ENCODE data around the gene IMMP2L.

Gene IMMP2L

DNA sequence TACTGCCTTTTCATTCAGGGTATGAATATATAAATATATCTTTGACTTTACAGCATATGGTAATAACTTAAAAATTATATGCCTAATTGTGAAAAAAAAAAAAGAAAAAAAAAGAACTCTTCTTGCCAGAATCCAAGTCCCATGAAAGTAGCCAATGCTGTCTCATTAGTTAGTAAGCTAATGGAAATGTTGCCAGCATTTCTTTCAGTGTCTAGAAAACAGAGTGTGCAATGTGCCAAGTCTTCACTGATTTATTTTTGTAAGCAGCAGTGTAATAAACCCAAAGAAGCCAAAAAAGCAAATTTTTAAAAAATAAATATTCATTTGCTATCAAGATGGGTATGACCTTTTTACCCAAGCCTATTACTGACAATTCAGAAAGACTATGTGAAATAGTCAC, 502.5 kb downstream of the IMMP2L start:
- no peak for DNase-seq

DNA sequence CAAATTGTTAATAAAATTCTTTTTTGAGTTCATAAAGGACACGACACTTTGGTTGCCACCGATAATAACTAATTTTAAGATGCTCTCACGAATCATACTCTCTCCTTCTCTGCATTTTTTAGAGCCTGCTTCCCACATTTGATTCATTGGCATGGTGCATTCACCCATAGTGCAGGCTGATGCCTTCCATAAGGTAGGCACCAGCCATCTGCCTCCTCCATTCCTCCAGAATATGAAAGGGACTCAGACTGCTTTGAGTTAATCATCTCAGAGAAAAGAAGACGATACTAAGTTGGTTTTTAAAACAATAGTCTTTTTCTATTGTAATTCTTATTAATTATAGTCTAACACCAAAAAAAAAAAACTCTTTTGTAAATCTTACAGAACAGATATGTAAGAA, 505.2 kb downstream of the IMMP2L start:
- DNase-seq = no peak

DNA sequence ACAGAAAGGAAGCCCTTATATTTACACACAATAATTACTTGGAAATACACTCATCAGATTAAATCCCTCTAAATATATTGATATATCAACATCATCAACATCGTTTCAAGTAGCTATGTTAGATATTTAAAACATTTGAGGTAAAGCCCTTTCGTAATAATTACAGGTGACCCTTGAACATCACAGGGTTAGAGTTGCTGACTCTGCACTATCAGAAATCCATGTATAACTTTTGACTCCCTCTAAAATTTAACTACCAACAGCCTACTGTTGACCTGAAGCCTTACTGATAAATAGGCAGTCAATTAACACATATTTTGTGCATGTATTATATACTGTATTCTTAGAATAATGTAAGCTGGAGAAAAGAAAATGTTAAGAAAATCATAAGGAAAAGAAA, 505.9 kb downstream of the IMMP2L start:
- no peak for DNase-seq

DNA sequence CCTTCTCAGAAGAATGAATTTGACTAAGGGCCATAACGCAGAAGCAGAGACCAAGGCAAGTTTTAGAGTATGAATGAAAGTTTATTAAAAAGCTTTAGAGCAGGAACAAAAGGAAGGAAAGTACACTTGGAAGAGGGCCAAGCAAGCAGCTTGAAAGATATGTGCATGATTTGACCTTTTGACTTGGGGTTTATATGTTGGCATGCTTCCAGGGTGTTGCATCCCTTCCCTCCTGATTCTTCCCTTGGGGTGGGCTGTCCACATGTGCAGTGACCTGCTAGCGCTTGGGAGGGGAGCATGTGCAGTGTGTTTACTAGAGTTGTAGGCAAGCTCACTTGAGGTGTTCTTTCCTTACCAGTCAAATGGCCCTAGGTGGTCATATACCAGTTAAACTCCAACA, 509.3 kb downstream of the IMMP2L start:
- no peak for DNase-seq

DNA sequence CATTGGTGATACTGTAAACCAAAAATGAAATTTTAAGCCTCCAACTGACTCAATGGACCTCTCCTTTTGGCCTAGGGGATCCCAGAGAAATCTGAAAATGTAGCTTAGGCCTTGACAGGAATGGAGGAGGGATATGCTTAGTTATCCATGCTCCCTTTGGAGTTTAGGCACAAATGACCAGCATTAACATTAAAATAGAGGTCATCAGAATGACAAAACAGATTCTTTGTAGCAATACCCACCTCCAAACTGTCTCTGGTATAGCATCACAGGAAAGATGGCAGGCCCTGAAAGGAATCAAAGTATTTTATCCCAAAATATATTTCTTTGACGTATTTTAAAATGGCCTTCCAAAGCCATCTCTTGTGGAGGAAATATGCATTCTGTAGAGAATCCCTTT, 510.5 kb downstream of the IMMP2L start:
- no peak for DNase-seq

DNA sequence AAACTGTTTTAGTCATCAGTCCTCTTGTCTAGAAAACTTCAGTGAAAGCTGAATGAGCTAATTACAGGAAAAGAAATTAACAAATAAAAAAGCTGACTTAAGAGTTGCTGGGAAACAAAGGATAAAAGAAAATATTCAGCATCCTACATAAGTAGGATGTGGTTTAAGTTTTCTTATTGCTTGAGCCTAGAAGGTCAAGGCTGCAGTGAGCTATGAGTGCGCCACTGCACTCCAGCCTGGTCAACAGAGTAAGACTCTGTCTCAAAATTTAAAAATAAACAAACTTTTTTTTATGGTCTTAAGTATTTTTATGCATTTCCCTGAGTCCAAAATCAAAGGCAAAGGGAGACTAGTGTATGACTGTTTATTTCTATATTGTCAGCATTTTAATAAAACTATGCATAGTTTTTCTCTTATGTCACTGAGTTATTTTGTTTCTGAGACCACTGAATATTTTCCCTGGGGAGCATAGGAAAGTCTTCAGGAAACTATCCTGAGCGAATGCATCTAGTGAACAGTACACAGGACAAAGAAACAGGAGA, 511.3 kb downstream of the IMMP2L start:
- DNase-seq = no peak

DNA sequence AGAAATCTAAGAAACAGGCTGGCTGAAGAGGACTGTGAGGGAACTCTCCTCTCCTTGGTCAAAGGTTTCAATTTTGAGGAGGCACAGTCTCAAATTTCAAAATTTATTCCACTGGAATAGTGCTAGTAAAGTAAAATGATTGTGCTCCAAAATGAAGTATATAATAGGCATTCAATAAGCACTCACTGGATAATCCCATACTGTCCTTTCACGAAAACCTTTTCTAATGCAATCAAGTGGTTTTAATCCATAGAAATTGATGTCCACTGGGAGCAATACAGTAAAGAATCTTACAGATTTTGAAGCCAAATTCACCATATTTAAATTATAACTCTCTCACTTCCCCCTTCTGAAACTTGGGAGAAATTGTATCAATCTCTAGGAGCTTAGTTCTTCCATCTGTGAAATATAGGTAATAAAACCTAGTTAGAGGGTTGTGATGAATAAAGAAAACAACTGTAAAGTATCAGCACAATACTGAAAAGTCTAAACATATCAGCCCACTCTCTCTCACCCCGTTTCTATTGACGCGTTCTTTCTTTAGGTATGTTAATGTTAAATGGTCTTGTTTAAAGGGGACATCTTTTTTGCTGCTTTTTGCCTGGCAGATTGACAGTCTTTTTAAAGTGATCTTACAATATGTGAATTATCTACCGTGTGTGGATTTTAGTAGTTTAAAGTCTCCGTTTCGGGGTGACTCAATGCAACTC, 512.2 kb downstream of the IMMP2L start:
- no peak for DNase-seq

DNA sequence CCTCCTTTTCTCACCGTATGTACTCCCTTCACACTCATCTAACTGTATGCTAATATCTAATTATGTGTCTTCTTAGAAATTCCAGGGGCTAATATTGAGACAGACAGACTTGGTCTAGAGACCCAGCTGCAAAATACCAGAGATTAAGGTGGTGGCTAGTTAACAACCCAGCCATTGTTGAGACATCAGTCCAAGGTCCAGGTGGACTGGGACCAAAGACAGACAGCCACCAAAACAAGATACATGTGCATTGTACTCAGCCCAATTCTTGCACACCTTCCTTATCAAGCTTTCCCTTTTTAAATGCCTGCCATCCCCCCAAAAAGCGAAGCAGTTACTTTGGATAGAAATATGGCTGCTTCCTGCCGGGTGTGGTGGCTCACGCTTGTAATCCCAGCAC, 514.7 kb downstream of the IMMP2L start:
- DNase-seq = no peak

DNA sequence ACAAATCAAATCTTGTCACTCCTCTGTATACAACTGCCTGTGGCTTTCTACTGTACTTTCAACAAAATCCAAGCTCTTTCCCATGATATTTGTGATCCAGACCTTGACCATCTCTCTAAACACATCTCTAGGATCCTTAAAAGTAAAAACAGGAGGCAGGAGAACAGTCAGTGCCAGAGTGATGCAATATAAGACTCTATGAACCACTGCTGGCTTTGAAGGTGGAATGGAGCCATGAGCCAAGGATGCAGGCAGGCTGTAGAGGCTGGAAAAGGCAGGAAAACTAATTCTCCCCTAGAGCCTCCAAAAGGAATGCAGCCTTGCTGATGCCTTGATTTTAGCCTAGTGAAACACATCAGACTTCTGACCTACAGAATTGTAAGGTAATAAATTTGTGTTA, 516.8 kb downstream of the IMMP2L start:
- DNase-seq = no peak

DNA sequence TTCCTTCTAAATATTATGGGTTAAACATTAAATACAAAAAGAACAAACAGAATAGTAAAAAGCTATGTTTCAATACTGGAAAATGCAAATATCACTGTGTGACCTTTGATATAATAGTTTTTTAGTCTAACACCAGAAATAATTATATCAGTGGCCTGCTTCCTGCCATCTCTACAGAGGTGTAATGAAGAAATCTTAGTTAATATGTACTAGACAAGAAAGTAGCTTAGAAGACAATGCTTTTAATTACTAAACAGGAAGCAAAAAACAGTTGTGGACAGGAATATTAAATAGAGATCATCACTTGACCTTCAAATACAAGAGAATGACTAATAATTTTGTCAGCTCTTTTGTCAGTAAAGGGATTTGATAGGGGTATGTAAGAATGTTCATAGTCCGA, 518.7 kb downstream of the IMMP2L start:
- no peak for DNase-seq

DNA sequence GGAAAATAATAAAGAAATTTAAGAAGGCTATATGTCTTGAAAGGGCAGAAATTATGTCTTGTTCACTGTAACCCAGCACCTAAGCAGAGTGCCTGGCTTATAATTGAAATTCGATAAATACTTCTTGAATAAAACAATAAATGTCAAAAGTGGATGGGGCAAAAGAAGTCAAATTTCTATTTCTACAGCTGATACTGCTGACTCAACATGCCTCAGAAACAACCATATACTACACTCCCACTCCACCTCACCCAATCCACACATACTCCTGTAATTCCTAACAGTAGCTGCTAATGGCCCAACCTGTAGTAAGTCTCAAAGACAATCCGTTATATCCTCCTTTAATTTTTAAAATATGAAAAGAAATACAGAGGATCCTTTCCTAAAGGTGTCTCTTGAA, 519.5 kb downstream of the IMMP2L start:
- DNase-seq = no peak

DNA sequence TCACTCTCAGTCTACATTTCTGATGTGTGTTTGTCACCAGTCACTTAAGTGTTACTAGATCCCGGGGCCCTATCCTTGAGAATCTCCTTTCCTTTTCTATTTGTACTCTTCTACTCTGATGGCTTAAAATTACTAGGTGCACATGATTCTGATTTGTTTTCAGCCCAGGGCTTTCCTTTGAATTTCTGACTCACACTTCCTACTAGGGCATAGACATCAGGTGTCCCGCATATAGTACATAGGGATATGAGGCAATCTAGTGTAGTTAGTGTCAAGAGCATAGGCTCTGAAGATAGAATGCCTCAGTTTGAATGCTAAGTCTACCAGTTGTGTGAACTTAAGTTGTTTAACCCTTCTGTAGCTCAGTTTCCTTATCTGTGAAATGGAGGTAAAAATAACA, 520.7 kb downstream of the IMMP2L start:
- DNase-seq = no peak

DNA sequence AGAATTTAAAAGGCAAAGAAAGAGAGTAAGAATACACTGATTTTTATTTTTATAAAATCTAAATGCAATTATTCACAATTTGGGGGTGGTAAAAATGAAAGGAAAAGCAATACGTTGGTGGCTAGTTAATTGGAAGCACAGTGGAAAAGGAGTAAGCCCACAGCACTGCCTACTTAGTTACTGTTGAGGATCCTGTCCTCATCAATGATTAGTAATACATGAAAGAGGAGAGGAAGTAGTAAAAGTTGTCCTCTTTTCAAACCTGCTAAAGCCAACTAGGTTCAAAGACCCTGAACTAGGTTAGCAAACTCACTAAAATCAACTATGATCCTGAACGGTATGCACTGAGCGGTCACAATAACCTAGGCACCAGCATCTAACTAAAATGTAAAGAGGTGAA, 524.1 kb downstream of the IMMP2L start:
- no peak for DNase-seq

DNA sequence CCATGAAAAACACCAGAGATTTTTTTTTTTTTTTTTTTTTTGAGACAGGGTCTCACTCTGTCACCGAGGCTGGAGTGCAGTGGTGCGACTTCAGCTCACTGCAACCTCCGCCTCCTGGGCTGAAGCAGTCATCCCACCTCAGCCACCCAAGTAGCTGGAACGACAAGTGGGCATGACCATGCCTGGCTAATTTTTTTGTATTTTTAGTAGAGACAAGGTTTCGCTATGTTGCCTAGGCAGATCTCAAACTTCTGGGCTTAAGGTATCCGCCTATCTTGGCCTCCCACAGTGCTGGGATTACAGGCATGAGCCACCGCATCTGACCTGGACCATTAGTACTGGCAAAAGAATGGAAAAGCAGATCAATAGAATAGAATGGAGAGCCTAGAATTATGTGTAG, 530.4 kb downstream of the IMMP2L start:
- DNase-seq = no peak

DNA sequence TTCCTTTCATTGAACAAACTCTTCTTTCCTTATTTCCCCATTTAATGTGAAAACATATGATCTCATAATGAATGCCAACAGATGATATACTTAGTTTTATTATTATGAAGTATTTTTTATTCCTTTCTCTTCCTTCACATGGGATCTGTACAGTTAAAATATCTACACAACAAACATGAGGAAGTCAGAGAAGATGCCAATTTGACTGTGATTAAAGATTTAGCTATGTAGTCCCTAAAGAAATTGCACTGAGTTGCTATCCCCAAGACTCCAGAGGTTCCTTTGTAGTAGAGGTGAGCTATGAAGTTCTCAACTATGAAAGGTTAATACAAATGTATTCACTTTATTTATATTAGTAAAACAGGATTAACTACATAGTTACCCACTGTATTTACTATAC, 532.0 kb downstream of the IMMP2L start:
- no peak for DNase-seq

DNA sequence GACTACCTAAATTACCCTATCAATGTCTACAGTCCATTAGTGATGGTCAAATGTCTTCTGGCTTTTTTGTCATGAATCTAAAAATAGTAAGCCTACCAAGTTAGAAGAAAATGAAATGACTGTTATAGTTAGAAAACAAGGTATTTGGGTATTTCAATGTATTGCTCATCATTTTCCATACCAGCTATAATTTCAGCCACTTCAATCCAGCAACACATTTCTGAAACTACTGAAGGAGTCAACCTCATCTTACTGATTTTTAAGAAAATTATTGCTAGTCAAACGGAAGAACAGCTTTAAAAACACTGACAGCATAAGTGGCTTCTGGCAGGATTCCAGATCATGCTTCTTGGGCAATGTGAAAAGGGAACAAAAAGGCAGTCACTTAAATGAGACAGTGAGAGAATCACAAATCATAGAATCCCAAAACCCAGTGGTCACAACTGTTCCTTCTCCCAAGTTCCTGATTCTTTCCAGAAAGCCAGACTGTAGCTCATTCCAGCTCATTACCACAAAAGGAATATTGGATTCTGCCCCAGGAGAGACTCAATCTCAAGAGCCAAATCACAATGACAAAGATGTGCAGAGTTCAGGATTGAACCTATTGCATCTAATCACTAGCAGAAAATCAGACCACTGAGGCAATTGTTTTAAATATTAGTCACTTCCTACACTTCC, 532.6 kb downstream of the IMMP2L start:
- DNase-seq = no peak

DNA sequence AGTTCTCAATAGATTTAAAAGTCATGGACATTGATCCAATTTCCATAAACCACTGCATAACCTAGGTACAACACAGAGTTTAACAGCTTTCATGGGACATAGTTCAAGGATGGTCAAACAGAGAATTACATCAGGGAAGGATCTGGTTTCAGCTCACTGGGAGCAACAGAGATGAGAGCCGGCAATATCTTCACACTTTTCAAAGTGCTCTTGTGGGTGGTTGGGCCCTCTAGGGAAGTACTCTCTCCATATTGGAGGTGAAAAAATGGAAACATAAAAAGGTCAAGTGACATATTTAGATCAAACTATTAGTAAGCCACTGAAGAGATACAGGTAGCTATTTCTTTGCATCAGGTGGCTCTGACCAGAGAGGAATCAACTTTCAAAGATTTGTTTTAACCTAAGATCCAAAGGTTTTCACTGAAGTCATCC, 533.1 kb downstream of the IMMP2L start:
- no peak for DNase-seq

DNA sequence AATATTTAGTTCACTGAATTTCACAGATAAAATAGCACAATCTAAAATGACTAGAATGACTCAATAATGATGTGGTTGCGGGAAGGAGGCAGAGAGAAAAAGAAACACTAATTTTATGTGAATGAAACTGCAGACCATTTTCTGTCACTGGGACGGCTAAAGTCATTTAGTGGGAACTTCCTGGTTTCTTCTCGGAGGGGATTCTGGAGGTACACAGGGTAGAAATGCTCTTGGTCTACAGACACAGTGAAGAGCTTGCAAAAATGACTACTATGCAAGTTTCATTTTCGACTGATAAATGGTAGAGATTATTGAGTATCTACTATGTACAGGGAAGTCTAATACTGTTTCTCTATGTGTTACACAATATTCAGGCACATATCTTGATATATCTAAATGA, 534.9 kb downstream of the IMMP2L start:
- DNase-seq = no peak

DNA sequence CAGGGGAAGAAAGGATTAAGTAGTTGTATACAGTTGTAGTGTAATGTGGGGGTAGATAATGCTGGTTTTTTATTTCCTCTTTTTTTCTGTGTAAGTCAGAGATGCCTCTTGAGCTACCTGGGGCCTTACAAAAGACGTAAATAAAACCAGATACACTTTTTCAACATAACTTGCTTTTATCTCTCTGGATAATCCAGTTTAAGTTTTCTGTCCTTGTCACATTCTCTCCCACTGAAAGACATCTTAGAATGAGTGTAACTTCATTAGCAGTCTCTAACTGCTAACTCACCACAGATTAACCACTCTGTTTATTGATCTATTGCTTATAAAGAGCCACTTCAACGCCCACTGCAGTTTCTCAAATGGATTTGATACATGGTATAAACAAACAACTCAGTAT, 535.5 kb downstream of the IMMP2L start:
- DNase-seq = no peak

DNA sequence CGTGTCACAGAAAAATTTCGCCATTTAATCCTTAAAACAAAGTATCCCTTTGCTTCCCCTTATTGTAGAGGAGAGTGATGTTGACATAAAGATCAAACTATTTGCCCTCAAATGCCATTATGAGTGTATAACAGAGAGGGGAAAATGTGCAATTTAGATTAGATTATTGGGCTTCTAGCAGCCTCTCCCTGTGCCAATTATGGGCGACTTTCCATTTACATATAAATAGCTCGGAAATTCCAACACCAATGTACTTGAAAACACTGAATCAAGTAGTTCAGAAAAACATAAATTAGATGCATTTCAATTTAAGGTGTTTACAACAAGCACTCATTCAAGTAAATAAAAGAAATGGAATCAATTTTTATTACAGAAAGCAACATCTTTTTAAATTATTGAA, 535.9 kb downstream of the IMMP2L start:
- DNase-seq = no peak

DNA sequence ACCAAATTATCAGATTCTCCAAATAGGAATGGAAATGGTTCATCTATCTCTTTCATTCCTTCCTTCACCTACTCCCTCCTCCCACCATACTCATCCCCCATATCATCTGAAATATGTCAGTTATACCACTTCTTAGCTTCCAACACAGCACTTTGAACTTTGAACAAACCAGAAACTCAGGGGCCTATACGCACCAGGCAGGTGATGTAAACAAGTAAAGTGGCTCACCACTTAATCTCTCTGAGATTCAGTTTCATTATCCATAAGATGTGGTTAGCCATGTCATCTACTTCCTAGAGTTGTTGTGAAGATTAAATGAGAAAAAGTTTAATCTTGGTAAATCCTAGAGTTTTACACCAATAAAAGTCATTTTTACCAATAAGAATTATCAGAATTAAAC, 537.3 kb downstream of the IMMP2L start:
- no peak for DNase-seq

DNA sequence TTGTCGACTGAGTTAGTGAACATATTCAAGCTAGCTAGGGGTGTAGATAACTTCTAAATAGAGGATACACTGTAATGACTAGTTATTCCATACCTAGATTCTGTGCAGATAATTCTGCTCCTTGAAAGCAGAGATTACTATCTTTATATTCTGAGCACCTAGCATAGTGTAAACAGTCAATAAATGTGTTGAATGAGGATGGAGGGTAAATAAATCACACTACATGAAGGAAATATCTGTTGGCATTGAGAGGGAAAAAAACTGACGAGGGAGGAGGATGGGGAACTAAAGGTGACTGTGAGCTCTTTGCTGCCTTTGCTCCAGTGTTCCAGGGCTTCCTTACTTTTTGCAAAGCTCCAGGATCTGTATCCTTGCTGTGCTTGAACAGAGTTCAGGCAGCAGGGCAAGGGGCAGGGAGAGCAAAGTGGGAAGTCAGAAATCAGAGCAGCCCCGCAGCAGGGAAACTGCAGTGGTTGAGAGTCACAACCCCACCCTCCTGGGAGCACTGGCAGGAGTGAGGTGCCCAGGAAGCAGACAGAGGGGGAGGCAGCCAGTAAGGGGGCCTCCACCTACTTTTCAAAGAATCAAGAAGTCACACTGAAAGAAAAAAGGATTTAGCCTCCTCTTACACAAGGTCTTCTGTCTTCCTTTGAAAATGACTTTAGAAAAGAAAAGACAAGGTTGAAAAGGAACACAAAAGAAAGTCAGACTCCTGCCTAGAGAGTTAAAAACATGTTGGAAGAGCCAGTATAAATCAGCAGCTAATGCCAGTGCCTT, 543.1 kb downstream of the IMMP2L start:
- no peak for DNase-seq

DNA sequence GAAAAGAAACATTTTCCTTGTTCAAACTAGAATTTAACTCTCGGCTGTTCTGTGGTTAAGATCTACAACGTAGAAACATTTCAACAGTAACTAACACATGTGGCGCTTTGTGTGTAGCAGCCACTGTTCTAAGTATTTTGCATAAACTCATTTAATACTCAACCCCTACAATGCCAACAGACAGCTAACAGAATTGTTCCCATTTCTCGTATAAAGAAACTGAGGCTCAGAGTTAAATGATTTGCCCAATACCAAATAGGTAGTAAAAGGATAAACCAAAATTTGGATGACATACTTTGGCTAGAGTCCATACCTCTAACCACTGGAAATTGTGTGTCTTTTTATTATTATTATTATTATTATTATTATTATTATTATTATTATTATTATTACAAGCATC, 543.8 kb downstream of the IMMP2L start:
- DNase-seq = no peak

DNA sequence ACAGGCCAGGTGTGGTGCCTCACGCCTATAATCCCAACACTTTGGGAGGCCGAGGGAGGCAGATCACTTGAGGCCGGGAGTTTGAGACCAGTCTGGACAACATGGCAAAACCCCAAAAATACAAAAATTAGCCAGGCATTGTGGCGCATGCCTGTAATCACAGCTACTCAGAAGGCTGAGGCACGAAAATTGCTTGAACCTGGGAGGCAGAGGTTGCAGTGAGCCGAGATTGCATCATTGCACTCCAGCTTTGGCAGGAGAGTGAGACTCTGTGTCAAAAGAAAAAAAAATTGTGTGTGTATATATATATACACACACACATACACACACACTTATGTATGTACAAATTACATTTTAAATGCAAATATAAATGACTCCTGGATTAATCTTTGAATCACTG, 548.2 kb downstream of the IMMP2L start:
- DNase-seq = no peak

Data from NCI-H2081 treated with DMSO at 0.1 percent for 48 hours (cell line).